GM12875 (cell line): ENCODE data around the gene OR1F1.
A peak's percentile ranks its signal among the peaks of the same experiment; 100 is the strongest.

Source experiments
- H3K4me3 ChIP-seq: one replicate; pipeline ENCODE4 v1.5.1; 2011; ENCODE audit warnings: low read depth, low read length, control low read depth
- TF ChIP-seq, protein P1 (sequence below): IDR thresholded peaks from 2 replicates; pipeline ENCODE4 v1.5.1; 2011; ENCODE audit warnings: low read depth, mild to moderate bottlenecking, control low read depth, inconsistent platforms, low read length, moderate library complexity, borderline replicate concordance; ENCODE audit not compliant: insufficient read depth

Gene OR1F1

DNA sequence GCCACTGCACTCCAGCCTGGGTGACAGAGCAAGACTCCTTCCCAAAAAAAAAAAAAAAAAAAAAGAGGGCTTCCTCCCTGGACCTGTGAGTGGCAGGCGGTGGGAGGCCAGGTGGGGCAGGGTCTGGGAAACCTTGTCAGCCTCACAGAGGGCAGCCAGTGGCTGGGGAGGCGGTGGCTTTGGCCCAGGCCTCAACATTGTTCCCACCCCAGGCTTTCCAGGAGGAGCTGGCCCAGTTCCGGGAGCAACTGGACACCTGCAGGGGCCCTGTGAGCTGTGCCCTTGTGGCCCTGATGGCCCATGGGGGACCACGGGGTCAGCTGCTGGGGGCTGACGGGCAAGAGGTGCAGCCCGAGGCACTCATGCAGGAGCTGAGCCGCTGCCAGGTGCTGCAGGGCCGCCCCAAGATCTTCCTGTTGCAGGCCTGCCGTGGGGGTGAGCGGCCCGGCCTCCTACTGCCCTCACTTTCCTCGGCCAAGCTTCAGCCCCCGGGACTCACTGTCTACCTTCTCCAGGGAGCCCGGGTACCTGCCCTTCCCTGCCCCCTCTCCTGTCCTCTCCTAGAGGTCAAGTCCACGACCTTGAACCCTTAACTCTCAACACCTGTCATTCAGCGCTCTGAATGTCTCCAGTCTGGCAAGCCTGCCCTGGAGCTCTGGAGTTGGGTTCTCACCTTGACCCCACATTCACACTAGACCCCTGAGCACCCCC lies 40.8 kb upstream of the OR1F1 start:
- no peak overlapping the region for H3K4me3 ChIP-seq
- TF ChIP-seq, protein P1, sequence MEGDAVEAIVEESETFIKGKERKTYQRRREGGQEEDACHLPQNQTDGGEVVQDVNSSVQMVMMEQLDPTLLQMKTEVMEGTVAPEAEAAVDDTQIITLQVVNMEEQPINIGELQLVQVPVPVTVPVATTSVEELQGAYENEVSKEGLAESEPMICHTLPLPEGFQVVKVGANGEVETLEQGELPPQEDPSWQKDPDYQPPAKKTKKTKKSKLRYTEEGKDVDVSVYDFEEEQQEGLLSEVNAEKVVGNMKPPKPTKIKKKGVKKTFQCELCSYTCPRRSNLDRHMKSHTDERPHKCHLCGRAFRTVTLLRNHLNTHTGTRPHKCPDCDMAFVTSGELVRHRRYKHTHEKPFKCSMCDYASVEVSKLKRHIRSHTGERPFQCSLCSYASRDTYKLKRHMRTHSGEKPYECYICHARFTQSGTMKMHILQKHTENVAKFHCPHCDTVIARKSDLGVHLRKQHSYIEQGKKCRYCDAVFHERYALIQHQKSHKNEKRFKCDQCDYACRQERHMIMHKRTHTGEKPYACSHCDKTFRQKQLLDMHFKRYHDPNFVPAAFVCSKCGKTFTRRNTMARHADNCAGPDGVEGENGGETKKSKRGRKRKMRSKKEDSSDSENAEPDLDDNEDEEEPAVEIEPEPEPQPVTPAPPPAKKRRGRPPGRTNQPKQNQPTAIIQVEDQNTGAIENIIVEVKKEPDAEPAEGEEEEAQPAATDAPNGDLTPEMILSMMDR: no peak

DNA sequence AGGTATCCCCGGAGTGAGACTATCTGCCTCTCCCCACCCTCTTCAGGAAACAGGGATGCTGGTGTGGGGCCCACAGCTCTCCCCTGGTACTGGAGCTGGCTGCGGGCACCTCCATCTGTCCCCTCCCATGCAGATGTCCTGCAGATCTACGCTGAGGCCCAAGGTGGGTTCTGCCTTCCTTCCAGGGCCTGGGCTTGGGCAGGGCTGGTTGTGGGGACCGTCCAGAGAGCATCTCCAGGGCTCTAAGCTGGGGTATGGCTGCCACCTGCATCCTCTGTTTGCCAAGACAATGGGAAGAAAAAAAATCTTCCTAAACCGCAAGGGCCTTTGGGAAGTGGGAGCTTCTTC lies 40.3 kb upstream of the OR1F1 start:
- no peak overlapping the region for H3K4me3 ChIP-seq
- TF ChIP-seq, protein P1: no peak

DNA sequence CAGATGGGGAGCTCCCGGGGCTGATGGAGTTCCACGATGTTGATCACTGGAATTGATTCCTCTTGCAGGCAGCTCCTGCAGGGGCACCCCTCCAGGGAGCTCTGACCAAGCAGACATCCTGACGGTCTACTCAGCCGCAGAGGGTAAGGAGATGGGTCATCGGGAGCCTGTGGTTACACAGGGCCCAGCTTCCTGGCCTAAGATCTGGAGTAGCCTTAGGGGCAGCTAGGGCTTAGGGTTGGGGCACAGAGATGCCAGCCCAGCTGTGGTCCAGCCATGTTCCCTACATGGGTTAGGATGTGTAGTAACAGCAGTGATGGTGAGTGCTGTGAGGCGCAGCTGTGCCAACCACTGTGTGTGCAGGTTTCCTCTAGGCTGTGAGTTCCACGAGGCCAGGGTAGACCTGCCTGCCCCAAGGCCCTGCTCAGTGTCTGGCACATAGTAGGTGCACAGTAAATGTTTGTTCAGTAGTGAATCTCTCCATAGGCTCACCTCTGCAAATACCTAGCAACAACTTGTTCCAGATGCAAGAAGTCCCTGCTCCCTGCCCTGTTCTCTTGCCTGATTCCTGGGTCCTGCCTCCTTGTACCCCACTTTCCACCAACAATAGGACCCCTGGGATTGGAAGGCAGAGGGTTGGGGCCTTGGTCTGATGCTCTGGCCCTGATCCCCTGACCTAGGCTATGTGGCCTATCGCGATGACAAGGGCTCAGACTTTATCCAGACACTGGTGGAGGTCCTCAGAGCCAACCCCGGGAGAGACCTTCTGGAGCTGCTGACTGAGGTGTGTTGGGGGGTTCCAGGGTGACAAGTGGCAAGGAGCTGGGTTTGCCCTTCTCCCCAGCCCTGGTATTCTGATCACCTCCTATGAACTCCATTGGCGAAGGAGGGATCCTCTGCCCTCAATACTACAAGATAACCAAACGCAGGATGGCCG lies 39.5 kb upstream of the OR1F1 start:
- TF ChIP-seq, protein P1: no peak
- no peak overlapping the region for H3K4me3 ChIP-seq

- TF ChIP-seq, protein P1: no peak
- H3K4me3 ChIP-seq: no peak overlapping the region
Observed at GRCh38 chr16:3149193-3149530, 38.8 kb upstream of the OR1F1 start.

DNA sequence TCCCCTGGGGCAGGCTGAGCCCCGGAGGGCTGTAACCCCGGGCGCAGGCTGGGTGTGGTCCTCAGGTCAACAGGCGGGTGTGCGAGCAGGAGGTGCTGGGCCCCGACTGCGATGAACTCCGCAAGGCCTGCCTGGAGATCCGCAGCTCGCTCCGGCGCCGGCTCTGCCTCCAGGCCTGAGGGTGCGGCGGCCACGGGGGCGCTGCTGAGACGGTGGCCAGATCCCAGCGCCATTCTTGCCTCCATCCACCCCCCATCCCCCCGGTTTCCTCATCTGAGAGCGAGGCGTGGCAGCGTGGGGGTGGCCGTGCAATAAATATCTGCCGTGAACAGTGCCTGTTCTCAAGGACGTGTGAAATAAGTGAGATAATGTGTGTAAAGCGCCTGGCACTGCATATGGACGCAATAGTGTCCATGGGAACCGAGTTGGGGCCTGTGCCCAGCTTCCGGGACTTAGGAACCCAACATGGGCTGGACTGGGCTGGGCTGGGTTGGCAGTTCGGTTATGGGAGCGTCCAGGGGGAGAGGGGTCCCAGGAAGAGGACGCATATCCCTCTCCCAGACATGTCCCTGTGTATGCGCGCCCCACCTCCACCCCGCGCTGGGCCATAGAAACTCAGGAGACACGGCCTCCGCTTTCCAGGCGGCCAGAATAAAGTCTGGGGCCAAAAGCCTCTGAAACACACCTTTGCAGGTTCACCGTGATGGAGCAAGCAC lies 38.2 kb upstream of the OR1F1 start:
- H3K4me3 ChIP-seq: peak overlapping the region; percentile 71
- TF ChIP-seq, protein P1: peak; percentile 68

DNA sequence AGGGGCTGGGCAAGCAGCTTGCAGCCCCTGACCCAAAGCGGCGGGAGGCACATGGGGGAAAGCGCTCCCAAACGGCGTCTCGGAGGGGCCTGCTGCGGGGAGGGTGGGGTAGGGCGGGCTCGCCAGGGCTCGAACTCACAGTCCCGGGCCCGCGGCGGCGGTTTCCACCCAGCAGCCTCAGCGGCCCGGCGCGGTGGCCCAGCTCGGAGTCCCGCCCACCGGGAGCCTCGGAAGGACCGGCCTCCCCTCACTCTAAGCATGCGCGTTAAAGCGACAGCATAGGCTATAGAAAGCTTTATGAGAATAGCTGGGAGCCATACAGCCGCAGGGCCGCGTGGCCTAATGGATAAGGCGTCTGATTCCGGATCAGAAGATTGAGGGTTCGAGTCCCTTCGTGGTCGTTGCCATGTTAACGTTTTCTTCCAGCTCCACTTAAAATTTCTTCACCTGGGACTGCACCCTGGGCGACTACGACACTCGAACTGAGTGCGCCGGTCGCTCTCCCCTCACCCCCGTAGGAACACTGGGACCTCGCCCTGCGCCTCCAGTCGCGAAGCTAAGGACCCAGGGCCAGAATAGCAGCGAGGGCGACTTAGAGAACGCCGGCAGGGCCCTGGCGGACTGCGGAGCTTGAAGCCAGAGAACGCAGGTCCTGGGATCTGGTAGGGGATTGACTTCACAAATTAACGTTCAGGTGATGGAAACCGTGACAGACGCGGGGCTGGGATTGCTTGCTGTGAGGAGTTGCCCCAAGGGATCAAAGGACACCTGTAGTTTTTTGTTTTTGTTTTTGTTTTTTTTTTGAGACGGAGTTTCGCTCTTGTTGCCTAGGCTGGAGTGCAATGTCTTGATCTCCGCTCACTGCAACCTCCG lies 37.4 kb upstream of the OR1F1 start:
- H3K4me3 ChIP-seq: peak overlapping the region; percentile 71
- TF ChIP-seq, protein P1: no peak
